GM18867 (cell line): ENCODE data around the gene LETM1.

Experiments used
- ATAC-seq: cut with Tn5 transposase; IDR thresholded peaks from one replicate; pipeline ENCODE4 v1.9.1; 2021; ENCODE audit warnings: mild to moderate bottlenecking, moderate library complexity; ENCODE audit not compliant: unreplicated experiment

LETM1 gene

DNA sequence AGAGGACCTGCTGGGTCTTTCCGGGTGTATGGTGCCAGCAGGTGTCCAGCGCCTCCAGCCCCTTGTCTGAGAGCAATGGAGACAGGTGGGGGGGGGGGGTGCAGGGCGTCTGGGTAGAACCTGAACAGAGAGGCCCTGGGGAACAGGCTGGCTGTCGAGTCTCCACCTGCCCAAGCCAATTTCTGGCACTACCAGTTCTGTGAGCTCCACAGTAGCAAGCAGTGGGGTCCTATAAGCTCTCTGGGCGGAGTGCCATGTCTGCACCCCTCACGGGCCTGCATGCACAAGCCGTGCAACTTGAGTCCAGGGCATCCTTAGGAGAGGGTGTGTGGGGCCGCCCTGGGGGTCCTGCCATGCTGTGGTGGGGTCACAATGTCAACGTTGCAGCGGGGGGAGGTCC is 72.9 kb downstream of the LETM1 start:
- no peak for ATAC-seq

DNA sequence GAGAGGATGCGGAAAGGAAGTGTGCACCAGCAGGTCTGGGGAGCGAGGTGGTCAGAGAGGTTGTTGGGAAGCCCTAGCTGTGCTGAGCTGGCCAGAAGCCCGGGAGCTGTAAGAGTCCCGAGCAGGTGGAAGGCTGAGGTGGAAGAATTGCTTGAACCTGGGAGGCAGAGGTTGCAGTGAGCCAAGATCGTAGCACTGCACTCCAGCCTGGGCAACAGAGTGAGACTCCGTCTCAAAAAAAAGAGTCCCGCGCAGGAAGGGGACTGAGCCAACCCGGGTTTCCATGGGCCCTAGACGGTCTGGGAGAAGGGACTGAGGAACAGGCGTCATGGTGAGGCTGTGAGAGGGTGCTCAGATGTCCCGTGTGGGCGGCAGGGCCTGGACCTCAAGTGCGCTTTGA is 75.5 kb downstream of the LETM1 start:
- ATAC-seq, result no peak

DNA sequence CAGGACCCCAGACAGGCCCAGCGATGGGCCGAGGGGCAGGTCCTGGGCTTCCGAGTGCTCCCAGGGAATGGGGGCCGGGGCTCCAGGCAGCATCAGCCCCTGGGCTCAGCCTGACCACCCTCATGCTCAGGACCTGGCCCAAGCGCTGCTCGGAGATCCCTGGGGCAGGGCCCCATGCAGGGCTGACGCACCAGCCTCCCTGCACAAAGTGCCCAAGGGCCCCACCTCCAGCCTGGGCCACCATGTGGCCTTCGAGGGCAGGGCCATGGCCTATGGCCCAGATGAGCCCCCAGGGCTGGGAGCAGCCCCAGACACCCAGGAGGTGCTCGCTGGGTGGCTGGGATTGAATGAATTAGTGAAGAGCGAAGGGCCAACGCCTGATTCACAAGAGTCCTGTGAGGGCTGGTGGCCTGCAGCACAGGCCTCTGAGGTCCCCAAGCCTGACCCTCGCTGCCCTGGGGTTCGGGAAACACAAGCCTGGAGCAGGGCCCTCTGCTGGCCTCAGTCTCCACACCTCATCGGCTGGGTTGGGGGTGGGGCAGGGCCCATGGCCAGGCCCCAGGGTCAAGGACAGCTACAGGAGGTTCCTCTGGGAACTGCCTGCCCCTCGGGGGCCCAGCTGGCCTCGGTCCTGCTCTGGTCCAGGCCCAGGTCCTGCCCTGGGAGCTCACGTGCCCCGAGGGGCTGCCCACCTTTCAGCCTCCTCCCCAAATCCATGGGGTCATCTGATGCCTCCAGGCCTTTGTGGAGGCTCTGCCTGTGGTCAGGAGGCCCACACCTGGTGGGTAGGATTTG is 76.2 kb downstream of the LETM1 start:
- no peak for ATAC-seq

DNA sequence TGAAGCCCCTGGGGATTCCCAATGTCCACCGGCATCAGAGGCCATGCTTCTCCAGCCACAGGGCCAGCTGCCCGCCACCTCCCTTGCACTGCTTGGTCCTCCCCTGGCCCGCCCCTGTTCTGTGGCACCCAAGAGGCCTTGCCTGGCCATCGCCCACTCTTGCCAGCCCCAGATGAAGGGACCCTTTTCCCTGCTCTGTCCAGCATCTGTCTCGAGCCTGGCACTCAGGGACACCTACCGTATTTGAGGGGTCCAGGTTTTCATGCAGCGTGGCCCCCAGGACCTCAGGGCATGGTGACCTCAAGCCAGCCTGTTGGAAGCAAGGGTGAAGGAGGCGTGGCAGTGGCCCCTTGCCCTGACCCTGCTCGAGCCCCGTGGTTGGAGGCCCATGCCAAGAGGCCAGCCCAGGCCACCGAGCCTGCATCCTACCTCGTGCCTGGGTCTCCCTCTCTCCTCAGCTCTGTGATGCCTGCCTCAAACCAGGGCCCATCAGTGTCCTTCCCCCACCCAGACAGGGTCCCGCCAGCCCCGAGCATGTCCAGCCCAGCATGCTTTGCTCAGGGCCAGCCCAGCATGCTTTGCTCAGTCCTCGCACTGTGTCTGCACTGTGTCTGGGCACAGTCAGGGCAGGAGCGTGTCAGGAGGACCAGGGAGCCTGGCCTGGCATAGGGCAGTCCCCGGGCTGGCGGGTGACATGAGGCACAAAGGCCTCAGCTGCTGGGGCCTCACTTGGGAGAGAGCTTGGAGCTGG is 77.1 kb downstream of the LETM1 start:
- no peak for ATAC-seq

DNA sequence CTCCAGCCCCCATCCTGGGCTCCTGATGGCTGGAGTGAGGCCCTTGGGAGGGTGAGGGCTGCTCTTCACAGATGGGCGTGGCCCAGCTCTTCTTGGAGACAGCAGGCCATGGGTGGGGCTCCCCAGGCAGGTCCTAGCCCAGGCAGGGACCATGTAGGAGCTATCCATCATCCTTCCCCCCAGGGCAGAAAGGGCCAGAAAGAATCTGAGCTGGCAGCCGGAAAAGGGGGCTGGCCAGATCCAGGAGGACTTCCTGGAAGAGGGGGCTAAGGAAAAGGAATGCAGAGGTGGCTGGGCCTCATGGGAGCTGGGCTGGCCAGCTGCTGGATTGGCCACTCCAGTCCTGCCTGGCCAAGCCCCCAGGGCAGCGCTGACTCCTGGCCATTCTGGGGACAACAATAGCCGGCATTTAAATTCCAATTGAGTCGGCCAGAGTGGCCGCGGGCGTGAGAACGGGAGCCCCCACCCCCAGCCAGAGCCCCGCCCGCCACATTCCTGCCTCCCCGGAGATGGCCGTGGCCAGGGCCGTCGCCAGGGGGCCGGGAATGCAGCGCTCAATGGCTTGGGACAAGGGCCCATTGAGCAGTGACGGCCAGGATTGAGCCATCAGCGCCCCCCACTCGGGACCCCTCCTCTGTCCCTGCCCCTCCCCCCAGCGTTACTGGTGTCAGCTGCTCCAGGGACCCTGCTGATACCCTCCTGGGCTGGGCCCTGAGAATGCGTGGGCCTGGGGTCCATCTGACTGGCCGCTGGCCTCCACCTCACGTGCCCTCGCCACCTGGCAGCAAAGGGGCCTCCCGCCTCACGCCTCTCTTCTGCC is 77.9 kb downstream of the LETM1 start:
- ATAC-seq, result no peak

DNA sequence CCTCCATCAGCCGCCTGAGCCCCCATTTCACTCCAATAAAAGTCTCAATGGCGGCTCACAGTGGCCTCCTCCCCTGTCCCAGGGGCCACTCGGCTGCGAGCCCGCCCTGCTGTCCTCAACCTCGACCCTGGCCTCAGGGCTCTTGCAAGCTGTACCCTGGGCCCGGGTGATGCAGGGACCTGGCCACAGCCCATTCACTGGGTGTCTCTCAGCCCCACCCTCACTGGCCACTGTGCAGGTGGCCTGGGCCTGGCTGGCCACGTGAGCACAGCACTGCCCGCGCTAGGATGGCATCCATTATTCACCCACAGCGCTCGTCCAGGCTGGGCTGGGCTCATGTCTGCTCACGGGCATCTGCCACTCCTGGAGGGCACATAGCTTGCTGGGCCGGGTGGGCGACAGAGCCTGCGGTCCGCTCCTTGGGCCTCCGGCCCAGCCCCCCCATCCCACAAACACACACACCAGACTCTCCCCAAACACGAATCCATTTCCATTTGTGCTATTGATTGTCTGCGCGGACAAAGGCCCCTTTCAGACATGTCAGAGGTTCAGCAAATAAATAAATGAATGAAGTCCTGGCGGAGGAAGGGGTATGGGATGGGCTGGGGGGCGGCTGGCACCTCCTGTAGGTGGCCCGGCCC is 79.3 kb downstream of the LETM1 start:
- ATAC-seq, result no peak

DNA sequence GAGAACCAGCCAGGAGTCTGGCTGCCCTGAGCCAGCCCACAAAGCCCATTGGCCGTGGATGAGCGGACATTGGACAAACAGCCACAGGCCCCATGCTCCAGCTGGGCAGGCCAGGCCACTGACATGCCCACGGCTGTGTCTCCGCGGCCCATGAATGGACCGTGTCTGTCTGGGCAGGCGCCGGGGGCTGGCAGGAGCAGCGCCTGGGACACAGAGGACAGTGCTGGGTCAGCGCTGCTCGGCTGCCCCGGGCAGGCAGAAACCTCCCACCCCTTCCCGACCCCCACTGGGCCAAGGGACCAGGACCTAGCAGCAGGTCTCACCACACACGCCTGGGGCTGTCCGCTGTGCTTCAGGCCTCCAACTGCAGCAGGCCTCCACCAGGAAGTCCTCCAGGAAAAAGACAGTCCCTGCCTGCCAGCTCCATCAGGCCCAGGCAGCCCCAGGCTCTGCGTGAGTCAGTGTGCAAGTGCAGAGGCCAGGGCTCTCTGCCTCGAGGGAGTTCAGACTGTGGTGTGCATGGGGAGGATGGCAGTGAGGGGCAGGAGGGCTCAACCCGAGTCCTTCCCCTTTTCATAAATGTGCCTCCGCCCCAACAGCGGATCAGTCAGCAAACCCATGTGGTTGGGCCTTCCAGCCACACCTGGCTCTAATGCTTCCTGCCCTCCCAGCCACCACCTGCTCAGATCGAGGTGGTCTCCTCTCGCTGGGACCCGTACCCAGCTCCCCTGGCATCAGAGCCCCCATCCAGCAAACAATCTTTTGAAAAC is 80.0 kb downstream of the LETM1 start:
- no peak for ATAC-seq

DNA sequence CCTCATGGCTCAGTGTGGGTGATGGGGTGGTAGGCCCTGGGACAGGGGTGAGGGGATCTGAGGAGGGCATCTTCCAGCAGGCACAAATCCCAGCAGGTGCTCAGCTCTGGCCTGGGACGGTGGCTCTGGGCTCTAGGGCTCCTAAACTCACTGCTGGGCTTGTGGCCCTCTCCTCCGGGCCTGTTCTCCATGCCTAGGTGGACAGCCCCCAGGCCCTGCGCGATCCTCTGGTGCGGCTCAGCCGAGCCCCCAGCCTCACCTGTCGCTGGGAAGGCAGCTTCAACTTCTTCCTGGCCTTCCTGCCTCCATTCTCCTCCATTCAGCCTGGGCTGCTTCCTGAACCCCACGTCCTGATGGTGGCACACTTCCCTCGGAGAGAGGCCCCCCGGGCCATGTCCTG is 82.2 kb downstream of the LETM1 start:
- no peak for ATAC-seq

DNA sequence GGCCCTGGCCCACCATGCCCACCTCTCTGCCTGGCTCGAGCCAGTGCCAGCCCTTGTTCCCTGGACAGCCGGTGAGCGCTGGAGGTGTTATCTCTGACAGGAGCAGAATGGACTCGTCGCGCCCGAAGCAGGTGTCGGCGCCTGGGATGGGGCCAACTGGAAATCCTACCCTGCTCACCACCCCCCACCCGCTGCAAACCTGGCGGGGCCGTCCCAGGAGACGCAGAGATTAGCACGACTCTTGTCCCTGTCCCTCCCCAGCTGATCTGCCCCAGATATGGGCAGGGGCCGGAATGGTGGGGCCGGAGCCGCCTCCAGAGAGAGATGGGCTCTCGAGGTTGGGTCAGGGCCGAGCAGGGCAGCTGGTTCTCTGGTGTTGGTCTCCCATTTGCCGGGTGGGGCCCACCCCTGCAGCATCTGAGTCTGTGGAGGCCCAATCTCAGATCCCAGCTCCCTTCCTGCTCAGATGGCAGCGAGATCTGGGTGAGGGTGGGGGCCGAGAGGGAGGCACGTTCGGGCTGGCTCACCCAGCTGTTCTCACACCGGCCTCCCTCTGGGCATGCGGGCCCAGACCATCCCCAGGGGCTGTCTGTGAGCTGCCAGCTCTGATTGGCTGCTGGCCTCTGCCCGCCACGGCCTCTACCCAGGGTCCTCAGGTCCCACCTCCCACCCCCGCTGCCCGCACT is 83.0 kb downstream of the LETM1 start:
- ATAC-seq, result no peak

DNA sequence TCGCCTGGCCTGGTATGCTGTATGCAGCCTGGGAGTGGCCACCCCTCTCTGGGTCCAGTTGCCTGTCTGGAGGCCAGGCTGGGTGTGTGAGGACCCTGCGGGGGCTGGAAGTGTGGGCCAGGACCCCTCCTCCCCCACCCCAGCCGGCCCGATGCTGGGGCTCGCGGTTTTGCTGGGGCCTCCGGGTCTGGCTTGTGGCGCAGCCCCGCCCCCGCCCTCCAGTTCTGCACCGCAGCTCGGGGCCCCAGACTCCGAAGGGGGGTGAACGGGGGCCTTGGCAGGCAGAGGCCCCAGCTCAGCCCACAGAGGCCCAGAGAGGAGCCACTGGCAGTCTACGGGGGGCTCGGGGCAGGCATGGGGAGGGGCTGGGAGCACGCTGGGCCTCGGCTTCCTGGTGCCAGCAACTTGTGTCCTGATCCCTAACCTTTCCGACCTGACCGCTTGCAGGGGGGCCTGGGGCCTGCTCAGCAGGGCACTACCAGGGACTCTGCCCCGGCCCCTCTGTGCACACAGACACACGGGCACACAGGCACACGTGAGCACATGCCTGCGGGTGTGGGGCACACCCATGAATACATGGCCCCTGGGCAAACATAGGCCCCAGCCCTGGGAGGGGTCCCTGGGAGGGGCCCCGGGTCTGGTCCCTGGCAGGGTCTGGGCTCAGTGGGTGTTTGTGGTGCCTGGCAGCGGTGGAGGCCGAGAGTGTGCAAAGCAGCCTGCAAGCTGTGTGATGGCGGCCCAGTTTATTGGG is 84.2 kb downstream of the LETM1 start:
- no peak for ATAC-seq

DNA sequence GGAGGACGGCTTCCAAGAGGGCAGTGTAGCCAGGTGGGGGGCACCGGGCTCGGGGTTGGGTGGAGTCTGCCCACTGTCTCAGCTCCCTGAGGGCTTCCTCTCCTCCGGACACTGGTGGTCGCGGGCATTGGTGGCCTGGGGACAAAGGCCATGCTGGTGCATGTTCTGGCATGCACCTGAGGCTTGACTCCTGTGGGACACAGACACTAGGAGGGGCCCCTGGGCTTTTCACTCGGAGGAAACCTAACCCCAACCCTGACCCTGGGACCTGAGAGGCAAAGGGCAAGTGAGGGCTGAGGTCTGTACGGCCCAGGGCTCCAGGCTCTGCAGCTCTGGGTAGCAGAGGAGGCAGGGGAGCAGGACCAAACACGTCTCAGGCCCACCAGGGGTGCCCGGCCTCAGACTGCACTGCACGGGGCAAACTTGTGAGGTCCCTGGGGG is 85.1 kb downstream of the LETM1 start:
- ATAC-seq, result no peak

DNA sequence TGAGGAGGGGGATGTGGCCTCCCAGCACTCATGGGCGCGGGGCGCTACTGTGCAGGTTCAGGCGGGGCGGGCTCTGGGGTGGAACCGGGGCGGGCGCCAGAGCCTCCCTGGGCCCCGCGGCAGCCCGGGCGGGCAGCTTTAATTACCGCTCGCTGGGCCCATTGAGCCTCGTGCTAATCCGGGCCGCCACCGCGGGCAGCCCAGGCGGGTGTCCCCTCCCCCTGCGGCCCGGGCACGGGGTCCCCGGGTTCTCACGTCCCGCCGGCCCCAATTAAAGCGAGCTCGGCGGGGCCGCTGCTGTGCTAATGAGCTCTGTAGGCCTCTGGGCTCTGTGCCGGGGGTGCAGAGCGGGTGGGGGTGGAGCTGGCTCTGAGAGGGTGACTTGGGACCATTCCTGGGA is 85.7 kb downstream of the LETM1 start:
- no peak for ATAC-seq

DNA sequence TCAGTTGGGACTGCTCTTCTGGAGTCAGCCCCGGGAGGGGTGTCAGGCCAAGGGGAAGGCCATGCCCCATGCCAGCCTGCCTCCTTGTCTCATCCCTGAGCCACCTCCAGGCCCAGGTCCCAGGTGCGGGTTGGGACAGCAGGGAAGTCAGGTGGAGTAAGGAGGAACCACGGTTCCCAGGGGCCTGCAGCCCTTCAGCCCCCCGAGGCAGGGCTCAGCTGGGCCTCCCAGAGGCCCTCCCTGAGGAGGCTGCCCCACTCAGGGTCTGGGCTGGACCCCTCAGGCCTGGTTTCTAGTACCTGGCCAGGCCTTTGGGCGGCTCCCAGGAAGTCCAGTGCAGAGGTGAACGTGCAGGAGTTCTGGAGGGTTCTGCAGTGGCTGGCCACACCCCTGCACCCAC is 86.3 kb downstream of the LETM1 start:
- no peak for ATAC-seq

DNA sequence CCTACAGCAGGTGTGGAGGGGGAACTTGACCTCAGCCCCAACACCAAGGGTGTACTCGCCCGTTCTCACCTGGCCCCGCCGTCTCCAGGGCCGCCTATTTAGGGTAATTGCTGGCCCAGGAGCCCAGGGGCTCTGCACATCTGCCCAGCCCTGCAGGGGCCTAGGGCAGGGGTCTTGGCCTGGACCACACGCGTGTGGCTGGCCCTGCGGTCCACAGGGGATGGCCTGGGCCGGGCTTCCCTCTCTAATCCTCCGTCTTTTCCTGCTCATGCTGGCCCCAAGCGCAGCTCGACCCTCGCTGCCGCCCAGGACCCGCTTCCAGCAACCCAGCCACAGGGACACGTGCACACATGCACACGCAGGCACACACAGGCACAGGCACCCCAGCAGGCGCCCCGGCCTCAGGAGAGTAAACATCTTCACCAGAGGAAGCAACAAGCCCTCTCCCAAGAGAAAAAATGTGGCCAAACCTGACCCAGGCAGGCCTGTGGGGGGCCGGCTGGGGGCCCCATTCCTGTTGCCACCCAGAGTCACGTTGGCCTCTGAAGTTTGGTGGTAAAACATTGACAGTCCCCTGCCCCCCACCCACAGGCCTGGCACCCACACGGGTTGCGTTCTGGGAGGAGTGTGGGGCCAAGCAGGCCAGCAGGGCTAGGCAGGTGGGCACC is 87.5 kb downstream of the LETM1 start:
- no peak for ATAC-seq

DNA sequence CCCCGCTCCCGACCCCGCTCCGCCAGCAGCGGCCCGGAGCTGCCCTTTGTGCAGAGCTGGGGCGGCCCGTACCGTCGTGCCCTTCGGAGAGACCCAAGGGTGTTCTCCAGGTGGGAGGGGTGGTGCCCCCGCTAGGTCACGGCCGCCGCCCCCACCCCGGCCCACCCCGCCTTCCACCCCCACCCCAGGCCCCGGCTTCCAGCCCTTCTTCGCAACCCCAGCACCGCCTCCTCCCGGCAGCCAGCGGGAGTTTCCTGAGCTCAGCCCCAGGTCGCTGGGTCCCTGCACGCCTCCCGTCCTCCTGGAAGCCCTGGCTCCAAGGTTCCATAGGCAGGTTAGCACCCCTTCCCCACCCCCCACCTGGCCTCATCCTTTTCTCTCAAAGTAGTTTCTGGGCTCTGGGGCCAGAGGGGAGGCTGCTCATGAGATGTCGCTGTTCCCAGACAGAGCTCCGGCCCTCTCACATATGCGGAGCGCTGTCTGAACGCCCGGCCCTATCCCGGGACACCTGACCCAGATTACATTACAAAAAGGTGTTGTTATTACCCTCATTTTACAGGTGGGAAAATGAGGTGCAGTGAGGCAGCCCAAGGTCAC is 88.1 kb downstream of the LETM1 start:
- no peak for ATAC-seq

DNA sequence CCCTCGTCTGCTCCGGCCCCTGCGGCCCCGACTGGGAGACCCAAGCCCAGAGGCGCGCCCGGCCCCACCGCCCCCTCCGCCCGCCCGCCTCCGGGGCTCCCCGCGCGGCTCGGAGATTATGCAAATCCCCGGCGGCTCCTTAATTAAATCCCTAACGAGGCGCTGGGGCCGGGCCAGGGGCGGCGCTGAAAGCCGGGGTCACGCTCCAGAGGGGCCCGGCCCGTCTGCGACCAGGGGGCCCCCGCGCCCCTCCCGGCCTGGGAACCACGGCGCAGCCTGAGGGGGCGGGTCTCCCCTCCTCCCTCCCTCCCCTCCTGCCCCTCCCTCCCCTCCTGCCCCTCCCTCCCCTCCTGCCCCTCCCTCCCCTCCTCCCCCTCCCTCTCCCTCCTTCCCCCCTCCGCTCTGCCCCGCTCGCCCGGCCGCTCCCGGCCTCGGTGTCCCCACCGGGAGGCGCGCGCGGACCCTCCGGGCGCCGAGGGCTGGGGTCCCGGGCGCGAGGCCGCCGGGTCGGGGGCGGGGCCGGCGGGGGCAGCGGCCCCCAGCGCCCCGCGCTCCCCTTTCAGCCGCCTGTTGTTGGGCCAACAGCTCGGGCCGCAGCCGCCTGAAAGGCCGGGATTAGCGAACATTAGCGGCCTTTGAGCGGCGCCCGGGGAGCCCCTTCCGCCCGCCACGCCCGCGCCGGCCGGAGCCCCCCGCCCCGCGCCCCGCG is 88.7 kb downstream of the LETM1 start:
- no peak for ATAC-seq
